Nephron progenitor cell (in vitro differentiated cells): ENCODE results near the gene WDR54.

Source experiments
- DNase-seq: peaks from one replicate; pipeline ENCODE4 v3.0.0; 2021
- H3K27ac Mint-ChIP-seq: 2 replicates; pipeline ENCODE4 v1.8.0; 2021; ENCODE audit warnings: mild to moderate bottlenecking, moderate library complexity, mixed read lengths
- H3K27me3 Mint-ChIP-seq: 2 replicates; pipeline ENCODE4 v1.8.0; 2021; ENCODE audit warnings: mild to moderate bottlenecking, low read depth, mixed read lengths; ENCODE audit not compliant: poor library complexity
- H3K36me3 Mint-ChIP-seq: 2 replicates; pipeline ENCODE4 v1.8.0; 2021; ENCODE audit warnings: low read depth, mixed read lengths
- H3K4me1 Mint-ChIP-seq: 2 replicates; pipeline ENCODE4 v1.8.0; 2021; ENCODE audit warnings: mixed read lengths
- H3K4me3 Mint-ChIP-seq: 2 replicates; pipeline ENCODE4 v1.8.0; 2021; ENCODE audit warnings: mild to moderate bottlenecking, moderate library complexity, mixed read lengths
- H3K9me3 Mint-ChIP-seq: 2 replicates; pipeline ENCODE4 v1.8.0; 2021; ENCODE audit warnings: mild to moderate bottlenecking, moderate library complexity, mixed read lengths
- TF ChIP-seq, protein P1 (sequence below): fragments of 200-600 bp; sonication (generic); IDR thresholded peaks from 2 replicates; pipeline ENCODE4 v1.5.0; 2021; ENCODE audit warnings: antibody characterized with exemption

The WDR54 gene

DNA sequence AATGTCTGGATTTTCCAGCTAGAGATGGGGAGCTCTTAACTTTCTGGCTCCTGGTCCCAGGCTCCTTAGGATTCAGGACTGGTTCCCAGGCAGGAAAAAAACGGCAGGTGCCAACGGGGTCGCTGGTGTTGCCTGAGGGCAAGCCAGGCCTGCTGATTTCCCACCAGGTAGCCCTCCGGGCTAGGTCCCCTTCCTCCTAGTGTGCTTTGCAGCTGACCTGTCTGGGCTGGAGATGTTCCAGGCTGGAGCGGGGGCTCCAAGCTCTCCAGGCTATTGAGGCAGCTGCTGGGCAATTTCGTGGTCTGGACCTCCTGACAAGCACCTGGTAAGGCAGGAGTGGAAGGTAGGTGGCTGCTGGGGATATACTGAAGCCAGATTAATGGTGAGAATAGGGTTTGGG, 53.0 kb downstream of the WDR54 start:
- Mint-ChIP-seq H3K9me3 (no peaks in the 10 kb centered on the region), H3K4me1 (peaks cover 35% of the 10 kb centered on the region), H3K27ac (no peak overlapping the region), H3K36me3 (peaks cover 38% of the 10 kb centered on the region), H3K27me3 (peaks cover 7% of the 10 kb centered on the region), H3K4me3 (peak overlapping the region; percentile 42)
- DNase-seq = no peak
- TF ChIP-seq, protein P1, sequence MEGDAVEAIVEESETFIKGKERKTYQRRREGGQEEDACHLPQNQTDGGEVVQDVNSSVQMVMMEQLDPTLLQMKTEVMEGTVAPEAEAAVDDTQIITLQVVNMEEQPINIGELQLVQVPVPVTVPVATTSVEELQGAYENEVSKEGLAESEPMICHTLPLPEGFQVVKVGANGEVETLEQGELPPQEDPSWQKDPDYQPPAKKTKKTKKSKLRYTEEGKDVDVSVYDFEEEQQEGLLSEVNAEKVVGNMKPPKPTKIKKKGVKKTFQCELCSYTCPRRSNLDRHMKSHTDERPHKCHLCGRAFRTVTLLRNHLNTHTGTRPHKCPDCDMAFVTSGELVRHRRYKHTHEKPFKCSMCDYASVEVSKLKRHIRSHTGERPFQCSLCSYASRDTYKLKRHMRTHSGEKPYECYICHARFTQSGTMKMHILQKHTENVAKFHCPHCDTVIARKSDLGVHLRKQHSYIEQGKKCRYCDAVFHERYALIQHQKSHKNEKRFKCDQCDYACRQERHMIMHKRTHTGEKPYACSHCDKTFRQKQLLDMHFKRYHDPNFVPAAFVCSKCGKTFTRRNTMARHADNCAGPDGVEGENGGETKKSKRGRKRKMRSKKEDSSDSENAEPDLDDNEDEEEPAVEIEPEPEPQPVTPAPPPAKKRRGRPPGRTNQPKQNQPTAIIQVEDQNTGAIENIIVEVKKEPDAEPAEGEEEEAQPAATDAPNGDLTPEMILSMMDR = no peak

DNA sequence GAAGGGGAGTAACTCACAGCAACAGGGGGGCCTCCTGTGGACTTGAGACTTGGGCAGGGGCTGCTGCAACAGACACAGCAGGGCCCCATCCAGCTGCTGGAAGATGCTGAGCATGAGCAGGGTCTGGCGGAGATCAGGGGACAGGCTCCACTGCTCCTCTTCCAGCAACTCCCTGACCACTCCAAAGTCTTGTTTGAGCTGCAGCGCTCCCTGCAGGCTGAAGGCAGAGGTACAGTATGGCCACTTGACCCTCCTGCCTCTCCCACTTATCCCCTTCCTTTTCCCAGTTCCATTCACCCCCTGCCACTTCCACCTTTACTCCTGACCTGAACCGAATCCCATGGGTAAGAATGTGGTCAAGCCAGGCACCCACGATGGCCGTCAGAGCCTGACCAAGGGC, 53.4 kb downstream of the WDR54 start:
- H3K9me3 Mint-ChIP-seq = no peaks in the 10 kb centered on the region
- peaks cover 5% of the 10 kb centered on the region for H3K27me3 Mint-ChIP-seq
- peak overlapping the region; percentile 40 for H3K27ac Mint-ChIP-seq
- peaks cover 37% of the 10 kb centered on the region for H3K36me3 Mint-ChIP-seq
- peaks cover 34% of the 10 kb centered on the region for H3K4me1 Mint-ChIP-seq
- no peak overlapping the region for H3K4me3 Mint-ChIP-seq
- TF ChIP-seq, protein P1 = no peak
- DNase-seq = peak; percentile 38
